Activated CD8-positive, alpha-beta memory T cell treated with anti-CD3 and anti-CD28 coated beads, Interleukin-2, amount 50 U/mL, for 48 hours (primary cell): ENCODE measurements around the gene PLPPR2.
"Not testable (repeated sequence)": the region's sequence is repeated elsewhere in the genome, so short reads cannot be mapped to it uniquely, and the experiment has no call there.

Experiments used
- DNase-seq: peaks from one replicate; pipeline ENCODE4 v3.0.0-alpha.2; 2020

The PLPPR2 gene

DNA sequence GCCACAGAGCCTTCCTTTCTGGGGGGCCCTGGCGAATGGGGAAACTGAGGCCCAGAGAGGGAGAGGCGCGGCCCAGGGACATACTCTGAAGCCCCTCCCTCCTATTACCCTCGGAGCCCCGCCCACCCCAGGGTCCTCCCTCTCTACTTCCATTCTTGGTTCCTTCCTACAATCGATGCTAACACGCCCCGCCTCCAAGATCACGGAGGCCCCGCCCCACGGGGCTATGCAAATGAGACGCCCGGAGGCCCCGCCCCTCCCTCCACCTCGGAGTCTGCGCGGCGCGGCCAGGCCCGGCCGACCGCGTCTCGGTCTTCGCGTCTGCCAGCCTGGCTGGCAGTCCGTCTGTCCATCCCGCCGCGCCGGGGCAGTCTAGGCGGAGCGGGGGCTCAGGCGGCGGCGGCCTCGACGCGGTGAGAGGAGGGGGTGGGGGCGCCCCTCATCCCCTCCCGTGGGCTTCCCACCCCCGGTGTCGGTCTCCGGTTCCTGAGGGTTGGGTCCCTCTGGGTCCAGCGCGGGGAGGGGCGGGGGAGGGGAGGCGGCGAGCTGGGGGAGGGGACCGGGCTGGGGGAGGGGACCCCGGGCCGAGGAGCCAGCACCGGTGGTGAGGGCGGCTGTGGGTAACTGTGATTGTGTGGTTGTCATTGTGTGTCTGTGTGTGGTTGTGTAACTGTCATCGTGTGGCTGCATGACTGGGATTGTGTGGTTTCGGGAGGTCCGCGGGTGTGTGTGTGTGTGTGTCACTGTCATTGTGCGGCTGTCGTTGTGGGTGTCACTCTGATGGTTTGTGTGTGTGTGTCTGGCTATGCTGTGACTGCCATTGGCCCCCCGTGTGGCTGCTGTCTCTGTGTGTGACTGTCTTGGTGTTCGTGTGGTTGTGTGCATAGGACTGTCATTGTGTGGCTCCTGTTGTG, at the start of gene PLPPR2:
Gene PLPPR2 (plus strand): TSS at position 273 of the 914 bp plus-strand sequence. CDS start 2,242 bp downstream, outside the sequence.
- peak; percentile 91 for DNase-seq

GRCh38 chr19:11306337-11306736, 48.9 kb upstream of the PLPPR2 start:
- no peak for DNase-seq

- DNase-seq = not testable (repeated sequence)
These were observed 34.8 kb upstream of the PLPPR2 start for GRCh38 chr19:11320278-11320995.

- no peak for DNase-seq
These were observed 33.8 kb upstream of the PLPPR2 start for GRCh38 chr19:11321191-11322126.

DNA sequence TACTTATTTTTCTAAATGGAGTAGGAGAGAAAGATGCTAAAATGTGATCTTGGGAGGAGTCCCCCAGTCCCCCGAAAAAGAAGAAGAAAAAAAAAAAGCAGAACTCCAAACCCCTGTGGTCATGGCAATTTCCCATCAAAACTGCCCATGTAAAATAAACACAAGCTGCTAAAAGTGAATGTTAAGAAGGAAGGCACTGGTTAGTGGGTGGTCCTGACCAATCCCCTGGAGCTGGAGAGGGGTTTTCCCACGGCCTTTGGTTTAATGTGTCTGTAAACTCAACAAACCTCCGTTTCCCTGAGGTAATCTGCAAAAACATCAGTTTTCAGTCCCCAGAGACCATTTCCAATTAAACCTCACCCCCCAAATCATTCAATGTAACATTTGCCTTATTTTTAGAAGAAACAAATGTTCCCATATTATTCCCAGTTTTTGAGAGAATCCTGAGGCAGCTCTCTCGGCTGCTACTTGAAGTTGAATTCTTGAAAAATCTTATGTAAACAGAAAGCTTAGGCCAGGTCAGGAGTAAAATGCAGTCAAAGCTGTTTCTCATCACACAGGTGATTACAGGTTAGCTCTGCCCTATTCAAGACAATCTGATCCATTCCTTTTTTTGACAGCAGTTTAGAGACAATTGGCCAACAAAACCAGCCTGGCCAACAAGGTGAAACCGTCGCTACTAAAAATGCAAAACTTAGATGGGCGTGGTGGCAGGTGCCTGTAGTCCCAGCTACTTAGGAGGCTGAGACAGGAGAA, 32.8 kb upstream of the PLPPR2 start:
- DNase-seq = no peak

GRCh38 chr19:11323601-11324078, 31.6 kb upstream of the PLPPR2 start:
- no peak for DNase-seq

DNA sequence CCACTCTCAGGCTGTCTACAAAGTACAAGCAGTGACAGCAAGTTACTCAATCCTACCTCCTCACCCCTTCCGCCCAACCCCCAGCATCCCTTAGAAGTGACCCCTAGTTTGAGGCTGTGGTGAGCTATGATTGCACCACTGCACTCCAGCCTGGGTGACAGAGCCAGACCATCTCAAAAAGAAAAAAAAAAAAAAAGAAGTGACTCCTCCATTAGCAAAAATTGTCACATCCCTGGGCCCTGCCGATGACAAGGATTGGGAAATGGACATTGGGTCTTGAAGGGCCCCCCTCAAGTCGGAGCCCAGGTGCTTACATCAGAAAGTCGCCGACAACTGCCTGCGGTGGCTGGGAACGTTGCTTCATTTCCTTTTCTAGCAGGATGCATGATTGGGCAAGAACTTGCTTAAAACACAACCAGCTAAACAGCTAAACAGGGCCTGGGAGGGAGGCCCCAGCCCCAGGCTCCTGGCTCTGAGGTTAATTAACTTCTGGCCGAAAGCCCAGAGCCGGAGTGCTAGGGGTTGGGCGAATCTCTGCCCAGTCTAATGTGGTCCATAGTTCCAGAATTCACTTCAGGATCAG, 31.1 kb upstream of the PLPPR2 start:
- no peak for DNase-seq

GRCh38 chr19:11324748-11325389, 30.4 kb upstream of the PLPPR2 start:
- no peak for DNase-seq

DNA sequence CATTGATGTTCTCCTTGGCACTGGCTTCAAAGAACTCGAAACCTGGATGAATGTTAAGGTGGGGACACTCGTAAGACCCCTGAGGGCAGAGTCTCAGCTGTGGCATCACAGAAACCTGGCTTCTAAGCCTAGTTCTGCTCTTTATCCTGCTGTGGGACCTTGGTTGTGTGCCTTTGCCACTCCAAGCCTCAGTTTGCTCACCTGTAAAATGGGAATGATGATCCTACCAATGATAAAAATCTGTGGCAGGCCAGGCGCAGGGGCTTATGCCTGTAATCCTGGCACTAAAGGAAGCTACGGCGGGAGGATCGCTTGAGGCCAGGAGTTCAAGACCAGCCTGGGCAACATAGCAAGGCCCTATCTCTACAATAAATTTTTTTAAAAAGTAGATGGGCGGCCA, 29.7 kb upstream of the PLPPR2 start:
- no peak for DNase-seq

GRCh38 chr19:11330127-11330526, 25.1 kb upstream of the PLPPR2 start:
- DNase-seq = no peak

GRCh38 chr19:11331502-11331901, 23.7 kb upstream of the PLPPR2 start:
- no peak for DNase-seq

DNA sequence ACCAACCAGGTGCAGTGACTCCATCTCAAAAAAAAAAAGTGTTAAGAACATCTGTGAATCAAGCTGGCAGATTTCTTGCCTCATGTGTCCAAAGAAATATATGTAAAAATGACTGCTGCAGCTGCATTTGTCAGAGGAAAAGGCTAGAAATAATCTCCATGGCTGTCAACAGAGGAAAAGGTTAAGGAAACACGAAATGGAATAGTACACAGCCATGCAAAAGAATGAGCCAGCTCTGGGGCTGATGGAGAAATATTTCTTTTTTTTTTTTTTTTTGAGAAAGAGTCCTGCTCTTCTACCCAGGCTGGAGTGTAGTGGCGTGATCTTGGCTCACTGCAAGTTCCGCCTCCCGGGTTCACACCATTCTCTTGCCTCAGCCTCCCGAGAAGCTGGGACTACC, 22.4 kb upstream of the PLPPR2 start:
- no peak for DNase-seq

DNA sequence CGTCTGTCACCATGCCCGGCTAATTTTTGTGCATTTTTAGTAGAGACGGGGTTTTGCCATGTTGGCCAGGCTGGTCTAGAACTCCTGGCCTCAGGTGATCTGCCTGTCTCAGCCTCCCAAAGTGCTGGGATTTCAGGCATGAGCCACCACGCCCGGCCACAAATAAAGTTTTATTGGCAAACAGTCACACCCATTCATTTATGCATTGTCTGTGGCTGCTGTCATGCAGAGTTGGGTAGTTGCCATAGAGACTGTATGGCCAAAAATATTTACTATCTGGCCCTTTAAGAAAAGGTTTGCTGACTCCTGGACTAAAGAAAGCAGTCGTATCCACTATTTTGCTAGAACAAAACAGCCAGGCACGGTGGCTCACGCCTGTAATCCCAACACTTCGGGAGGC, 21.4 kb upstream of the PLPPR2 start:
- not testable (repeated sequence) for DNase-seq

GRCh38 chr19:11335449-11336146, 19.6 kb upstream of the PLPPR2 start:
- DNase-seq = no peak

GRCh38 chr19:11337080-11337479, 18.2 kb upstream of the PLPPR2 start:
- no peak for DNase-seq

- no peak for DNase-seq
These were observed 17.1 kb upstream of the PLPPR2 start for GRCh38 chr19:11338121-11338520.

GRCh38 chr19:11338569-11339253, 16.5 kb upstream of the PLPPR2 start:
- no peak for DNase-seq

- DNase-seq = peak; percentile 89
These were observed 15.8 kb upstream of the PLPPR2 start, which contains the start of gene RAB3D for GRCh38 chr19:11339254-11340098. Gene RAB3D, minus strand, starts transcription at chr19:11339657. Its CDS starts 2,258 bp downstream, at chr19:11337399.

- DNase-seq = not testable (repeated sequence)
These were observed 15.1 kb upstream of the PLPPR2 start for GRCh38 chr19:11340099-11340467.
